Ishikawa (cell line): Measurements from ENCODE around the gene CDHR3.

Experiments used
- CEBPB ChIP-seq: IDR thresholded peaks from 2 replicates; pipeline ENCODE4 v1.6.1; 2012
- CREB1 ChIP-seq: IDR thresholded peaks from 2 replicates; pipeline ENCODE4 v1.6.1; 2012; ENCODE audit warnings: low read depth
- EP300 ChIP-seq: IDR thresholded peaks from 2 replicates; pipeline ENCODE4 v1.6.1; 2012; ENCODE audit warnings: borderline replicate concordance
- FOXM1 ChIP-seq: IDR thresholded peaks from 2 replicates; pipeline ENCODE4 v1.6.1; 2012; ENCODE audit warnings: low read depth, borderline replicate concordance
- MAX ChIP-seq: IDR thresholded peaks from 2 replicates; pipeline ENCODE4 v1.6.1; 2012
- NFIC ChIP-seq: IDR thresholded peaks from 2 replicates; pipeline ENCODE4 v1.6.1; 2012
- RAD21 ChIP-seq: IDR thresholded peaks from 2 replicates; pipeline ENCODE4 v1.6.1; 2012; ENCODE audit warnings: low read depth
- REST ChIP-seq: IDR thresholded peaks from 2 replicates; pipeline ENCODE4 v1.6.1; 2012; ENCODE audit warnings: low read depth, mild to moderate bottlenecking
- TAF1 ChIP-seq: IDR thresholded peaks from 2 replicates; pipeline ENCODE4 v1.6.1; 2012; ENCODE audit warnings: low read depth, mild to moderate bottlenecking
- TCF12 ChIP-seq: IDR thresholded peaks from 2 replicates; pipeline ENCODE4 v1.6.1; 2012; ENCODE audit warnings: low read depth
- TEAD4 ChIP-seq: IDR thresholded peaks from 2 replicates; pipeline ENCODE4 v1.6.1; 2012
- YY1 ChIP-seq: IDR thresholded peaks from 2 replicates; pipeline ENCODE4 v1.6.1; 2012; ENCODE audit warnings: low read depth
- ZBTB7A ChIP-seq: IDR thresholded peaks from 2 replicates; pipeline ENCODE4 v1.6.1; 2012; ENCODE audit warnings: low read depth

- TF ChIP-seq REST (no peak), TEAD4 (no peak), CREB1 (no peak), YY1 (no peak), FOXM1 (no peak), MAX (no peak), ZBTB7A (no peak), TAF1 (no peak), RAD21 (no peak), EP300 (no peak), NFIC (no peak), CEBPB (no peak), TCF12 (no peak)
Observed at GRCh38 chr7:106001196-106001595, 38.1 kb downstream of the CDHR3 start.
